HG03520 (cell line): Measurements from ENCODE around the gene NTN1.

Source experiments
- ATAC-seq: cut with Tn5 transposase; IDR thresholded peaks from one replicate; pipeline ENCODE4 v1.9.1; 2021; ENCODE audit warnings: mild to moderate bottlenecking, moderate library complexity; ENCODE audit not compliant: unreplicated experiment

NTN1 gene

DNA sequence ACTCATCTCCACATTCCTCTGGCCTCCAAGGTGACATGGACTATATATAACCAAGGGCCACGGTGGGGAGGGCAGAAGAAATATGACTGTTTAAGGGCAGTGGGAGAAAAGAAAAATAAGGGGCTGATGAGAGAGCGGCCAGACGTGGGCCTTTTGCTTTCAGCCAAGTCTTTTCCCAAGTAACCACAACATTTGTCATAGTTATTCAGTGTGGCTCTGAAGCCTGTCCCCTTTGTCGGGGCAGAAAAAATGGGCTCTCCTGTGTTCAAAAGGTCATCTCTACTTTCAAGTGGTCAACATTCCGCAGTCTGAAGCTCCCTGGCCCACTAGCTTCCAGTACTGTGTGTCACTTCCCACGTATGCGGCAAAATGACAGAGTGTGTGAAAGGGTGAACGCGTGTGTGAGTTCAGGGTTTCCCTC is 245.4 kb downstream of the NTN1 start:
- ATAC-seq, result no peak

DNA sequence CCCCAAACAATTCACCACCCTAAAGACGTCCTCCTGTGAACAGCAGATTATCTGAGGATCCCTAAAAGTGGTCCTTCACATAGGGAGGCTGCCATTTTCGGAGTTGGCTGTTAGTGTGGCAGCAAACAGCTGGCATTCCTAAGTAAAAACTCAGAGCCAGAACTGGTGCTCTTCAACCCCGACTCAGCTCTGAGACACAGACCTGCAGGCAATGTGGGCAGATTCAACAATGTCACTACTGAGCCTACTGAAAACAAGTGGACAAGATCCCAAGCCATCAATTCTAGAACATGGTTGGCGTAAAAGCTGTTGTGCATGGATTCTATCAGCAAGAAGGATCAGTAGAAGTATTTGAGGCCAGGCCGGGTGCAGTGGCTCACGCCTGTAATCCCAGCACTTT is 247.2 kb downstream of the NTN1 start:
- ATAC-seq, result no peak

DNA sequence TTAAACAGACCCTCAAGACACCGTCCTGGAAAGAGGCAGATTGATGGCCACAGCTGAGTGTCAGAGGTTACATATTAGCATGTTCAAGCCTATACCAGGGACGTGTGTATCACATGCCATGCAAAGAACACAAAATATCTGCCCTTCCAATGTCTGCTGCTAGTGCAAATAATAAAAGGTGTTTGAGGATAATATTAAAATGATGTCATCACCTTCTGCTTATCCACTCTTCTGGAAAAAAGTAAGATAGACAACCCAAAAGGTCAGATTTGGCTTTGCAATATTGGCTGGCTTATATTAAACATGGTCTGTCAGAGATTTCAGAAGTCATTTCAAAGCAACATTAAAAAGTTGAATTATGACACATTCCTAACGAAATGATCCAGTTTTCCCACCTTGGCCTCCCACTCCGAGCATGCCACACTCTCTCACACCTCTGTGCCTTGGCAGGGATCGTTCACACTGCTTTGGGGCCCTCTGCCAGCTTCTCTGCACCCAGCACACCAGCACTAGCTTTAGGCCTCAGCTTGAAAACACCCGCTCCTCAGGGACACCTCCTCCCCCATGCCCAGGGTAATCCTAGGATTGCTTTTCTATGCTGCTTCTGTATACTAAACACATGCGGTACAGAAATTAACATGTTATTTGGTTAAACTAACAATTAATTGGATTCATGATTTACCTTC is 248.2 kb downstream of the NTN1 start:
- no peak for ATAC-seq

DNA sequence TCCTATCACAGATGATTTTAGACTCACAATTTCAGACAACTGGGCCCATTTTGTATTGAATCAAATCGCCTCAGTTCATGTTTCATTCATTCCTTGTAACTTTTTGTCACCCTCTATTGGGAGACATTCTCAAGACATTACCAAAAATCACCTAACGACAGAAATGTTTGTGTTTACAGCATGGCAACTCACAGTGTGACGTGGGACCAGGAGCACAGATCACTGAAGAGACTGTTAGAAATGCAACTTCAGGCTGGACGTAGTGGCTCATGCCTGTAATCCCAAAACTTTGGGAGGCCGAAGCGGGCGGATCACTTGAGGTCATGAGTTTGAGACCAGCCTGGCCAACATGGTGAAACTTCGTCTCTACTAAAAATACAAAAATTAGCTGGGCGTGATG is 249.6 kb downstream of the NTN1 start:
- ATAC-seq, result no peak

DNA sequence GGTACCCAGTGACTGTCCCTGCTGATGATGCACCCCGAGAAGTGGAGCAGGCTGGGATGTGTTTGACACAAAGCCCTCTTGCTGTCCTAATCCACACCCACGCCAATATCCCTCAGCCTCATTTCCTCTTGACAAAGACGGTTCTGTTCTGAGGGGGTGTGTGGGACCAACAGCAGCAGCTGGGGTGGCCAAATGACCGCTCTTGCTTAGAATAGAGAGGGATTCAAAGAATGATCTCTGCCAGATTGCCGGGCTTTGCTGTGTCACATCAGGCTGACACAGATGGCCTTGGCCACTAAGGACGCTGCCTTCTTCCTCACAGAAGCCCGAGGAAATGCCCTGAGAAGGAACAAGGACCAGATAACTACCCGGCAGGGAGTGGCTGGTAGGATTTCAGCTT is 250.7 kb downstream of the NTN1 start:
- no peak for ATAC-seq

DNA sequence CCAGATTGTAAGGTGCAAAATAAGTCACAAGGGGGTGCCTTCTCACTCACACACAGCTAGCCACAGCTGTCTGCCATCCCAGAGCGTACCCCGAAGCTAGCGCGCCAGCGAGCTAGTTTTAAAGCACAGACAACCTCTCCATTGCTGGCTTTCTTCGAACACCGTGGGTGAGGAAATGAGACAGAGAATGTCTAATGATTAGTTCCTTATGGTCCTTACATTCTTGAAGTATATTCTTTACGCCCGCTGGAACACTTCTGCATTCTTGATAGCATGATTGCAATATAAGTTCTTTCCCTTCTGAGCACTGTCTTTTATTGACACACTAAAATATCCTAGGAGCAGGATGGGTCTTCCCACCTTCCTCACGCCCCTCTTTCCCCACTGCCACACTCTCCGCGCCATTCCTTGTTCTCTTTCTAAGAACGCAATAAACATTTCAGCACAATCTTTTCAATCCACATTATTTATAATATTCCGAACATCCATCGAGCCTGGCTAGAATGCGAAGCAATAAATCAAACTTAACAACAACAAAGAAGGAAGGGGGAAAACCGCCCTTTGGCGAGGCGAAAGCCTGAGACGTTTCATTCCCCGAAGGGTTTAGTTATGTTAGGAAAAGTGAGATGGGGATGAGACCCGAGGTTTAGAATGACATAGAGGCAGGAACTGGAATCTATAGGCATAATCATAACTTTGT is 251.3 kb downstream of the NTN1 start:
- ATAC-seq, result no peak

DNA sequence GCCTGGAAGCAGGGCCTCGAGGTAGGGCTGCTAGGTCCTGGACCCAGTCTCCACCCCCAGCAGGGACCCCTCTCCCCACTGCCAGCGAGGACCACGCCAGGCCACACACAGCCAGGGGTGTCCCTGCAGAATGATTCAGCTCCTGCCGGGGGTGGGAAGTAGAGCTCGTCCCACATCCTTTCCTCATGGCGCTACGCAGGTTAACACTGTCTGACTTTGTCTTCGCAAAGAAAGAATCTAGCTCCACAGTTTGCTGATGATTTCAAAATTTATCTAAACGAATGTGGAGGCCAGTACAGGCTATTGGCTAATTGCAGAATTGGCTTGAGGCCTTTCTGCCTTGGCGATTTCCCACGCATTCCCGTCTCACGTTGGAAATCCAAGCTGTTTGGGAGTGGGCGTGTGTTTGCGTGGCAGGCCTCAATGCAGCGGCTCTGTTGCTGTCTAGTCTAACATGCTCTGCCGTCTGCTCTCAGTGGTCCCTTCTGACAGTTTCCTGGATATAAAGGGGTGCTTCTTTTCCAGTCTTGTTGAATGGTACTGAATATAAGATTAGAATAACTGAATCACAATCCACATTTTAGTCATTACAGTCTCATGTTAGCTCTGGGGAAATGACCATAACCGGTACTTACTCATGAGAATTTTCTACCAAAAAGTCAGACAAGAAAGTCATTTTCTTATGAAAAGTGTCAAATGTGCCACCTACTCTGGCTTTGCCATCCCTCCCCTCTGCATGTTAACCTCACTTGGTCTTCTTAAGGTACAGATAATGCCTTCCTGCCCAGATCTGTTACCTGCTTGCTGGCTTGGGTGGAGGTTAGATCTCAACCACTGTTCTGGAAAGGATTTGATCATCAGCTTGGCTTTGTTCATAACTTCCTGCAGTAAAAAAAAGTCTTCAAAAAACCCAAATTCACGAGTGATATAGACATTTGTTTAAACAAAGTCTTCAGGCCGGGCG is 252.4 kb downstream of the NTN1 start:
- ATAC-seq, result no peak

DNA sequence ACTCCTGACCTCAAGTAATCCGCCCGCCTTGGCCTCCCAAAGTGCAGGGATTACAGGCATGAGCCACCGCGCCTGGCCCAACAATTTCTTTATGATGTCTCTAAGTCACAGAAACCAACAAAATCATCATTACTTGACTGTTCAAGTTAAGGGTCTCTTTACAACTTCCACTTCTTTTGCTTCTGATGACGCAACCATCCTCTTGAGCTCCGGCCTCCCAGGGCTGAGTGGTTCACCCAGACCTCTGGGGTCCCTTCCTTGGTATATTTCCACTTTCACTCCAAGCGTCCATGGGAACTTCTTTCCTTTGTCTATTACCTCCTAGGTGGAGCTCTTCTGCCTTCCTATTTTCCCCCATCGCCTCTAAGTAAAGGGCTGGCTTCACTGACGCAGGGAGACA is 253.7 kb downstream of the NTN1 start:
- ATAC-seq, result no peak

DNA sequence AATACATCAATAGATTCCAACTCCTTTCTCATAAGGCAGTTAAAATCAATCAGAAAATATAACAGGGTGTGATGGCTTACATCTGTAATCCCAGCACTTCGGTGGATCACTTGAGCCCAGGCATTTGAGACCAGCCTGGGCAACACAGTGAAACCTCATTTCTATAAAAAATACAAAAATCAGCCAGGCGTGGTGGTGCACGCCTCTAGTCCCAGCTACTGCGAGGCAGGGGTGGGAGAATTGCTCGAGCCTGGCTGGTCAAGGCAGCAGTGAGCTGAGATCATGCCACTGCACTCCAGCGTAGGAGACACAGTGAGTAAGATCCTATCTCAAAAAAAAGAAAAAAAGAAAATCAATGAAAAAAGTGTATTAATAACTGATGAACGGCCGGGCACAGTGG is 258.6 kb downstream of the NTN1 start:
- no peak for ATAC-seq

DNA sequence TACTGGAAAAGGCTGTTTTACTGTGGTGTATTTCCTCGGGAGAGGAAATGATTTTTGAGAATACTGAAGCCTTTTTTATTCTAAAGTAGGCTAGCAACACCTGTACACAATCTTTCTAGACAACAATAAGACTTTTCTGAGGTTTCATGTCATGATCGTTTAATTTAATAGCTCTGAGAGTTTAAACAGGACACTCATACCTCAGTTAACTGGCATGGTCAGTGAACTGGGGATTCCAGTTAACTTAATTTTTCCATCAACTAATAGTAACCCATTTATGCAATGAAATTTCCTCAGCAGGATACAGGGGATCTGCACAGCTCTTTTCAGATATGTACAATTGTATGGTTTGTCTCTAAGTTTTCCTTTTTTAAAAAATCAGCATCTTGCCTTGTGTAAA is 262.6 kb downstream of the NTN1 start:
- ATAC-seq, result no peak

DNA sequence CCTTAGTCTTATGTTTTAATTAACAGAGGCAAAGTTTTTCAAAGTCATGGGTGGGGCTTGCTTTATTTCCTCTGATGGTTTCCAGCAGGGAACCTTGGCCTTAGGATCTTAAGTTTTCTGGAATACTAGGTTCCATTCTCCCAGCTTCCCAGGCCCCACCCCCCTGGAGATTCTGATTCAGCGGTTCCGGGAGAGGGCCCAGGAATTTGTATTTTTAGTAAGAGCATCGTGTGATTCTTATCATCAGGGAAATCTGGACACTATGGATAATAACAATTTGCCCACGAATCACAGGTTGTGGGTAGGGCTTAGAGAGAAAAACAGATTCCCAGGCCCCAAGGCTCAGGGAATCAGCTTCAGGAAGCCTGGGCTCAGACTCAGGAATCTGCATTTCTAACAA is 263.6 kb downstream of the NTN1 start:
- no peak for ATAC-seq

DNA sequence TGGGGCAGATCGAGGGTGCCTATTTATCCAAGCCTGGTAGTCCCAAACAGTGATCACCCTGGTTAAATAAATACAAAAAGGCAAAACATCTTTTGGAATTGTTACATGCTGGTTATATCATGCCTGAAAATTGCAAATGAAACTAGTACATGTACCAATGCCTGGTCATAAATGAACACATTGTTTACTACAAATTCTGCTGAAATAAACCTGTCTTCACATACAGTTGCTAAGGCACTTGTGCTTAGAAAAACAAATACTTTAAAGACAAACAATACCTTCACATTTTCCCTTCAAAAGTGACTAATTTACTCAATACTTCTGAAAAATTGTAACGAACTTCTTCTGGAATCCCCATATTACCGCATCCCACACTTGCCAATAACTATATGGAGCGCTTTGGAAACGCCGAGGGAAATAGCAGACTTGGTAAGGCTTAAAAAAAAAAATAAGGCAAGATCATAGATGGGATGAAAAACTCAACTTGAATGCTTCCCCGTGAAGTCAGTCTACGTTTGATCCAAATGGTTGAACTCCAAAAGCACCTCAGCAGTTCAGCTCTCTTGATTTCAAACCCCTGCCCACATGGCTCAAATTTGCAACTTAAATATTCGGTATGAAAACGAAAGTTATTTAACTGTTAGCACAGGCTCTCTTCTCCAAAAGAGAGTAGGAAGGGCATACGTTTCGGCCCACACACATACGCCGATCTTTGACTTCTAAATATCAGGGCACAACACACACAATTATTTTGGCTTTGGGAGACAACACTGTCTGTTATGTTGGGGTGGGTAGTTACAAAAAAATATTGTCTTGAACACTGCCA is 264.5 kb downstream of the NTN1 start:
- ATAC-seq, result no peak

DNA sequence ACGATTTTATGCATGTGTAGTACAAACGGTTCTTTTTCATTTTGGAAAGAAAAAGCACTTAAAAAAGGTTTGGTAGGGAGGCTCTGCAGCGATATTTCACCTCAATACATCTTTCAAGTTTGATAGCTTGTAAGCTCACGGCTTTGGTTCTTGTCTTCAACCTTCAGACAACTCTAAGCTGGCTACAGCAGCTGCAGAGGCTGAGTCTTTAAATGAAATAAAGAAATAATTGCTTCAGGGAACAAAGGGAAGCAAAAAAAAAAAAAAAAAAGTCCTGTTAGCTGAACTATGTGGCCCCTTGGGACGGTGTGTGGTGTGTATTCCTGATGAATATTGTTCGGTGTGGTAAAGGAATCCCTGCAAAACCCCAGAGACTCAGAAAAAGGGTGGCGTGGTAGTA is 265.1 kb downstream of the NTN1 start:
- no peak for ATAC-seq

DNA sequence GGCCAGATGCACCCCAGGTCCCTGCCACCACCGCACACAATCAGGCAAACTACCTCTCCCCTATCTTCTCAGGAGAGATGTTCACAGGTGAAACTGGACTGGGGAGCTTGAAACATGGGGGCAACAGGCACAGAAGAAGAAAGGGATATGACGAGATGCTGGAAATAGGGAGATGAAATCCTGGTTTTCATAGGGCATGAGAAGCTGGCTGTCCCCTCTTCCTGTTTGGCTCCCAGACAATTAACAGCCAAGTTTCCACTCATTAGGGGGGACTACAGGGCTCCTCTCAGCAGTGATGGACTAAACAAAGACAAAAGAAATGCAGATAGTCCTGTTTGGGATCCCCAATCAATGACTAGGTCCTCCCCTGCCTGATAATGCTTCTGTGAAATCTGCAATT is 266.0 kb downstream of the NTN1 start:
- no peak for ATAC-seq

DNA sequence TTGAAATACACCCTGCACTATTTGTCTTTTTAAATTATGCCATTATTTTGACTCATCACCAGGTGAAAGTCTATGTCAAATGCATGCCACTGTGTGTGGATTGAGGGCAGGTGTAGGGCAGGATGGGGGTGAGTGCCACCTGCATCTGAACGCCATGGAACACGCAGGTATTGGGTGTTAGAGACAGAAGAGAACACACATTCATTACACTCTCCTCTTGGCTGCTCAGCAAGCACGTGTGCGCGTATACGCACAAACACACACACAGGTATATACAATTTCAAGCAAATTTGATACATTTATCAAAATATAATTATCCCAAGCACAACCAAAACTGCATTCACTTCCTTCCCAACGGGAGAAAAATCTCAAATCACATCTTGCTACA is 268.9 kb downstream of the NTN1 start:
- ATAC-seq, result no peak

DNA sequence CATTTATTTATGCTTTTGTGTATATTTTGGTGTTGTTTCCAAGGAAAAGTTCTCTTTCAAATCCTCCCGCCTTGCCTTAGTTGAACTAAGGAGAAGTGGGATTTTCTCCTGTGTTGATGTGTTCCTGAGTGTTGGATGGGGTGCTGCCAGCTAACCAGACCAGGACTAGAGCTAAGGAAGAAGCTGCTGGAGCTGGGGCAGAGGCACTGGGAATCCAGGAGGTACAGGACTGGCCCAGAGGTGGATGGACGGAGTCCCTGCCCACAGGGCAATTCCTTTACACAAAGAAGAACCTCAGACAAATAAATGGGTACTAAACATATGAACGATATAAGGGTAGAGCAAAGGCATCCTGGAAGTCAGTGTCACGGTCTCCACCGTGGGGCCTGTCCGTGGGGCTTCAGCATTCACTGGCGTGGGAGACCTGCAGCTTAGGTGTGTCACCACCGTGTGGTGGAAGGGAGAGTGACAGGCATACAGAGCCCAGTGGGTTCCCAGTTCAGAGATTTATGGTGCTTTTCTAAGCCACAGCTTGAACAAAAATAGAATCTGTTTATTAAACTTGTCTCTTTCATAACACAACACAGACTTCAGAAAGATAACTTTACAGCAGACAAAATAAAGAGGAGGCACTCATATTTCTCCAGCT is 270.7 kb downstream of the NTN1 start:
- ATAC-seq, result no peak

DNA sequence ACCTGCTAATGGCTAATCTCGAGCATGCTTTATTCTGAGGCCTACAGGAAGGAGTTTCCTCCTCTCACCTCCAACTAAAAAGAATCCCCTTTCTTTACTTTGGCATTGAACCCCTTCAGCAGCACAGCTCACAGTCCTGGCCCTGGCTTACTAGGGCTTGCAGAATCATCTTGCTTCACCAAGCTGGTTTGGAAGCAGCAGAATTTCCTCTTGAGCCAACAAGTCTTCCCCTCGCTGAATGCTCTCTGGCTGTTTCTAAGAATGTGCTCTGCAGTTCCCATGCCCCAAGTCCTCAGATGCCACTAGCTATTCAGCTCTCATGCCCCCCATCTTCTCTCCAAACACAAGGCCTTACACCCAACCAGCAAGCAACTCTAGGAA is 271.2 kb downstream of the NTN1 start:
- no peak for ATAC-seq
